WTC11 (cell line): ENCODE results near the gene RASGRF2. TPM values are rescaled to one million over a fixed set of nuclear protein-coding genes. Genes with fewer than 3 reads are reported as not detected.

Experiments
- ATAC-seq: fragments of 200-7000 bp; cut with Tn5 transposase; 2 replicates; pipeline ENCODE4 v1.10.0; 2021; ENCODE audit warnings: mild to moderate bottlenecking, moderate library complexity
- CTCF ChIA-PET: fragments of 300-600 bp; sonication (Branson Sonifier 250); formaldehyde crosslinking; loops from one replicate; lab custom pipeline; 2021; ENCODE audit warnings: antibody characterized with exemption; lab: Charles Lee
- POLR2A ChIA-PET: fragments of 350-600 bp; sonication (Branson Sonifier 250); formaldehyde crosslinking; loops from one replicate; lab custom pipeline; 2021; ENCODE audit warnings: antibody characterized with exemption; lab: Charles Lee
- DNase-seq: peaks from one replicate; pipeline ENCODE4 v3.0.0; 2021; ENCODE audit warnings: low spot score
- H3K27ac Mint-ChIP-seq: 2 replicates; pipeline ENCODE4 v1.8.0; 2021; ENCODE audit warnings: mixed read lengths
- H3K27me3 Mint-ChIP-seq: 2 replicates; pipeline ENCODE4 v1.8.0; 2021; ENCODE audit warnings: low read depth, mild to moderate bottlenecking, moderate library complexity, mixed read lengths
- H3K36me3 Mint-ChIP-seq: 2 replicates; pipeline ENCODE4 v1.8.0; 2021; ENCODE audit warnings: mixed read lengths
- H3K4me1 Mint-ChIP-seq: 2 replicates; pipeline ENCODE4 v1.8.0; 2022; ENCODE audit warnings: mixed read lengths
- H3K4me3 Mint-ChIP-seq: 2 replicates; pipeline ENCODE4 v1.8.0; 2021; ENCODE audit warnings: mild to moderate bottlenecking, moderate library complexity, mixed read lengths
- H3K9me3 Mint-ChIP-seq: 2 replicates; pipeline ENCODE4 v1.8.0; 2021; ENCODE audit warnings: mixed read lengths
- ELF4 ChIP-seq: sonication (generic); formaldehyde crosslinking; IDR thresholded peaks from 2 replicates; pipeline ENCODE4 v1.8.1; 2022; ENCODE audit warnings: low read depth, mild to moderate bottlenecking, moderate library complexity, missing genetic modification reagents
- FOXK1 ChIP-seq: sonication (generic); formaldehyde crosslinking; IDR thresholded peaks from 2 replicates; pipeline ENCODE4 v1.8.0; 2022; ENCODE audit warnings: mild to moderate bottlenecking, moderate library complexity, missing genetic modification reagents
- FOXP1 ChIP-seq: sonication (generic); formaldehyde crosslinking; IDR thresholded peaks from 2 replicates; pipeline ENCODE4 v1.8.0; 2022; ENCODE audit warnings: missing genetic modification reagents, mild to moderate bottlenecking, moderate library complexity, borderline replicate concordance
- GTF2I ChIP-seq: fragments of 250-450 bp; sonication (Bioruptor Pico); conservative IDR thresholded peaks from 2 replicates; pipeline ENCODE4 v1.4.0; 2021; ENCODE audit warnings: mild to moderate bottlenecking
- KAT7 ChIP-seq: sonication (generic); formaldehyde crosslinking; IDR thresholded peaks from 2 replicates; pipeline ENCODE4 v1.8.1; 2023; ENCODE audit warnings: missing genetic modification reagents, mild to moderate bottlenecking, borderline replicate concordance
- MXD4 ChIP-seq: fragments of 250-450 bp; sonication (Bioruptor Pico); IDR thresholded peaks from 2 replicates; pipeline ENCODE4 v1.8.0; 2021; ENCODE audit warnings: mild to moderate bottlenecking, moderate library complexity, borderline replicate concordance
- NFE2L1 ChIP-seq: sonication (generic); formaldehyde crosslinking; IDR thresholded peaks from 2 replicates; pipeline ENCODE4 v1.8.1; 2023; ENCODE audit warnings: missing genetic modification reagents
- NFYB ChIP-seq: sonication (generic); formaldehyde crosslinking; conservative IDR thresholded peaks from 2 replicates; pipeline ENCODE4 v1.8.0; 2022; ENCODE audit warnings: low read depth, missing genetic modification reagents
- NR2C2 ChIP-seq: sonication (generic); formaldehyde crosslinking; IDR thresholded peaks from 2 replicates; pipeline ENCODE4 v1.8.0; 2022; ENCODE audit warnings: mild to moderate bottlenecking, missing genetic modification reagents
- PREB ChIP-seq: sonication (generic); formaldehyde crosslinking; IDR thresholded peaks from 2 replicates; pipeline ENCODE4 v1.8.1; 2022; ENCODE audit warnings: mild to moderate bottlenecking, missing genetic modification reagents, moderate library complexity, borderline replicate concordance
- SMAD3 ChIP-seq: sonication (generic); formaldehyde crosslinking; IDR thresholded peaks from 2 replicates; pipeline ENCODE4 v1.8.0; 2022; ENCODE audit warnings: missing genetic modification reagents, mild to moderate bottlenecking, borderline replicate concordance
- TEAD4 ChIP-seq: sonication (generic); formaldehyde crosslinking; IDR thresholded peaks from 2 replicates; pipeline ENCODE4 v1.8.0; 2022; ENCODE audit warnings: mild to moderate bottlenecking, missing genetic modification reagents
- ZBTB21 ChIP-seq: sonication (generic); formaldehyde crosslinking; IDR thresholded peaks from 2 replicates; pipeline ENCODE4 v1.8.1; 2023; ENCODE audit warnings: mild to moderate bottlenecking, missing genetic modification reagents, borderline replicate concordance
- ZNF219 ChIP-seq: sonication (generic); formaldehyde crosslinking; IDR thresholded peaks from 2 replicates; pipeline ENCODE4 v1.8.0; 2023; ENCODE audit warnings: missing genetic modification reagents, mild to moderate bottlenecking, borderline replicate concordance
- ZNF263 ChIP-seq: sonication (generic); formaldehyde crosslinking; IDR thresholded peaks from 2 replicates; pipeline ENCODE4 v1.8.1; 2022; ENCODE audit warnings: low read depth, mild to moderate bottlenecking, moderate library complexity, missing genetic modification reagents
- ZNF416 ChIP-seq: fragments of 250-450 bp; sonication (Bioruptor Pico); IDR thresholded peaks from 2 replicates; pipeline ENCODE4 v1.9.0; 2021; ENCODE audit warnings: mild to moderate bottlenecking, inconsistent platforms
- ZNF532 ChIP-seq: fragments of 250-450 bp; sonication (Bioruptor Pico); IDR thresholded peaks from 2 replicates; pipeline ENCODE4 v1.9.0; 2021; ENCODE audit warnings: mild to moderate bottlenecking, borderline replicate concordance
- total RNA-seq: library from RNA; stranded (reverse); gene quantifications from 3 replicates; pipeline ENCODE4 v1.2.3, GENCODE V29; 2021
- TF ChIP-seq, protein P1 (sequence below): sonication (generic); formaldehyde crosslinking; IDR thresholded peaks from 2 replicates; pipeline ENCODE4 v1.8.1; 2023; ENCODE audit warnings: mild to moderate bottlenecking, missing genetic modification reagents
- TF ChIP-seq, protein P2 (sequence below): fragments of 250-450 bp; sonication (Bioruptor Pico); IDR thresholded peaks from 2 replicates; pipeline ENCODE4 v1.9.0; 2021; ENCODE audit warnings: mild to moderate bottlenecking
- TF ChIP-seq, protein P3 (sequence below): sonication (generic); formaldehyde crosslinking; IDR thresholded peaks from 2 replicates; pipeline ENCODE4 v1.8.1; 2023; ENCODE audit warnings: mild to moderate bottlenecking, missing genetic modification reagents, borderline replicate concordance
- TF ChIP-seq, protein P4 (sequence below): sonication (generic); formaldehyde crosslinking; IDR thresholded peaks from 2 replicates; pipeline ENCODE4 v1.8.0; 2022; ENCODE audit warnings: mild to moderate bottlenecking, missing genetic modification reagents

Gene RASGRF2
- total RNA-seq, 1 experiment from 2014 or later, result 17.6 TPM

GRCh38 chr5:81080809-81081460 is 120.8 kb downstream of the RASGRF2 start (continued):
- no peak for TF ChIP-seq KAT7

GRCh38 chr5:81081461-81081835 is 121.3 kb downstream of the RASGRF2 start:
- H3K4me1 Mint-ChIP-seq, result no peaks in the 10 kb centered on the region
- POLR2A ChIA-PET, result no interaction called here
- no peak overlapping the region for H3K4me3 Mint-ChIP-seq
- DNase-seq, result no peak
- TF ChIP-seq, protein P1, sequence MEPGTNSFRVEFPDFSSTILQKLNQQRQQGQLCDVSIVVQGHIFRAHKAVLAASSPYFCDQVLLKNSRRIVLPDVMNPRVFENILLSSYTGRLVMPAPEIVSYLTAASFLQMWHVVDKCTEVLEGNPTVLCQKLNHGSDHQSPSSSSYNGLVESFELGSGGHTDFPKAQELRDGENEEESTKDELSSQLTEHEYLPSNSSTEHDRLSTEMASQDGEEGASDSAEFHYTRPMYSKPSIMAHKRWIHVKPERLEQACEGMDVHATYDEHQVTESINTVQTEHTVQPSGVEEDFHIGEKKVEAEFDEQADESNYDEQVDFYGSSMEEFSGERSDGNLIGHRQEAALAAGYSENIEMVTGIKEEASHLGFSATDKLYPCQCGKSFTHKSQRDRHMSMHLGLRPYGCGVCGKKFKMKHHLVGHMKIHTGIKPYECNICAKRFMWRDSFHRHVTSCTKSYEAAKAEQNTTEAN (CRISPR knock-in tag), result no peak
- TF ChIP-seq ZNF416 (no peak), MXD4 (CRISPR knock-in tag) (no peak), ZNF263 (CRISPR knock-in tag) (no peak), FOXK1 (CRISPR knock-in tag) (no peak), ZNF219 (CRISPR knock-in tag) (no peak), ZNF532 (CRISPR knock-in tag) (no peak), FOXP1 (CRISPR knock-in tag) (no peak), ELF4 (CRISPR knock-in tag) (no peak), NR2C2 (CRISPR knock-in tag) (no peak), TEAD4 (CRISPR knock-in tag) (no peak), ZBTB21 (CRISPR knock-in tag) (no peak), NFYB (CRISPR knock-in tag) (no peak), SMAD3 (CRISPR knock-in tag) (no peak), NFE2L1 (CRISPR knock-in tag) (no peak), PREB (CRISPR knock-in tag) (no peak), GTF2I (CRISPR knock-in tag) (no peak)
- TF ChIP-seq, protein P2, sequence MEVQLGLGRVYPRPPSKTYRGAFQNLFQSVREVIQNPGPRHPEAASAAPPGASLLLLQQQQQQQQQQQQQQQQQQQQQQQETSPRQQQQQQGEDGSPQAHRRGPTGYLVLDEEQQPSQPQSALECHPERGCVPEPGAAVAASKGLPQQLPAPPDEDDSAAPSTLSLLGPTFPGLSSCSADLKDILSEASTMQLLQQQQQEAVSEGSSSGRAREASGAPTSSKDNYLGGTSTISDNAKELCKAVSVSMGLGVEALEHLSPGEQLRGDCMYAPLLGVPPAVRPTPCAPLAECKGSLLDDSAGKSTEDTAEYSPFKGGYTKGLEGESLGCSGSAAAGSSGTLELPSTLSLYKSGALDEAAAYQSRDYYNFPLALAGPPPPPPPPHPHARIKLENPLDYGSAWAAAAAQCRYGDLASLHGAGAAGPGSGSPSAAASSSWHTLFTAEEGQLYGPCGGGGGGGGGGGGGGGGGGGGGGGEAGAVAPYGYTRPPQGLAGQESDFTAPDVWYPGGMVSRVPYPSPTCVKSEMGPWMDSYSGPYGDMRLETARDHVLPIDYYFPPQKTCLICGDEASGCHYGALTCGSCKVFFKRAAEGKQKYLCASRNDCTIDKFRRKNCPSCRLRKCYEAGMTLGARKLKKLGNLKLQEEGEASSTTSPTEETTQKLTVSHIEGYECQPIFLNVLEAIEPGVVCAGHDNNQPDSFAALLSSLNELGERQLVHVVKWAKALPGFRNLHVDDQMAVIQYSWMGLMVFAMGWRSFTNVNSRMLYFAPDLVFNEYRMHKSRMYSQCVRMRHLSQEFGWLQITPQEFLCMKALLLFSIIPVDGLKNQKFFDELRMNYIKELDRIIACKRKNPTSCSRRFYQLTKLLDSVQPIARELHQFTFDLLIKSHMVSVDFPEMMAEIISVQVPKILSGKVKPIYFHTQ (CRISPR knock-in tag), result no peak
- TF ChIP-seq, protein P3, sequence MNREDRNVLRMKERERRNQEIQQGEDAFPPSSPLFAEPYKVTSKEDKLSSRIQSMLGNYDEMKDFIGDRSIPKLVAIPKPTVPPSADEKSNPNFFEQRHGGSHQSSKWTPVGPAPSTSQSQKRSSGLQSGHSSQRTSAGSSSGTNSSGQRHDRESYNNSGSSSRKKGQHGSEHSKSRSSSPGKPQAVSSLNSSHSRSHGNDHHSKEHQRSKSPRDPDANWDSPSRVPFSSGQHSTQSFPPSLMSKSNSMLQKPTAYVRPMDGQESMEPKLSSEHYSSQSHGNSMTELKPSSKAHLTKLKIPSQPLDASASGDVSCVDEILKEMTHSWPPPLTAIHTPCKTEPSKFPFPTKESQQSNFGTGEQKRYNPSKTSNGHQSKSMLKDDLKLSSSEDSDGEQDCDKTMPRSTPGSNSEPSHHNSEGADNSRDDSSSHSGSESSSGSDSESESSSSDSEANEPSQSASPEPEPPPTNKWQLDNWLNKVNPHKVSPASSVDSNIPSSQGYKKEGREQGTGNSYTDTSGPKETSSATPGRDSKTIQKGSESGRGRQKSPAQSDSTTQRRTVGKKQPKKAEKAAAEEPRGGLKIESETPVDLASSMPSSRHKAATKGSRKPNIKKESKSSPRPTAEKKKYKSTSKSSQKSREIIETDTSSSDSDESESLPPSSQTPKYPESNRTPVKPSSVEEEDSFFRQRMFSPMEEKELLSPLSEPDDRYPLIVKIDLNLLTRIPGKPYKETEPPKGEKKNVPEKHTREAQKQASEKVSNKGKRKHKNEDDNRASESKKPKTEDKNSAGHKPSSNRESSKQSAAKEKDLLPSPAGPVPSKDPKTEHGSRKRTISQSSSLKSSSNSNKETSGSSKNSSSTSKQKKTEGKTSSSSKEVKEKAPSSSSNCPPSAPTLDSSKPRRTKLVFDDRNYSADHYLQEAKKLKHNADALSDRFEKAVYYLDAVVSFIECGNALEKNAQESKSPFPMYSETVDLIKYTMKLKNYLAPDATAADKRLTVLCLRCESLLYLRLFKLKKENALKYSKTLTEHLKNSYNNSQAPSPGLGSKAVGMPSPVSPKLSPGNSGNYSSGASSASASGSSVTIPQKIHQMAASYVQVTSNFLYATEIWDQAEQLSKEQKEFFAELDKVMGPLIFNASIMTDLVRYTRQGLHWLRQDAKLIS, result no peak
- TF ChIP-seq, protein P4, sequence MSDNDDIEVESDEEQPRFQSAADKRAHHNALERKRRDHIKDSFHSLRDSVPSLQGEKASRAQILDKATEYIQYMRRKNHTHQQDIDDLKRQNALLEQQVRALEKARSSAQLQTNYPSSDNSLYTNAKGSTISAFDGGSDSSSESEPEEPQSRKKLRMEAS (CRISPR knock-in tag), result no peak
- no peak for ATAC-seq
- no peaks in the 10 kb centered on the region for H3K27me3 Mint-ChIP-seq
- H3K36me3 Mint-ChIP-seq, result peaks cover 25% of the 10 kb centered on the region
- CTCF ChIA-PET, result no interaction called here
- H3K9me3 Mint-ChIP-seq, result peaks cover 16% of the 10 kb centered on the region
- no peak overlapping the region for H3K27ac Mint-ChIP-seq
